Endothelial cell (in vitro differentiated cells): ENCODE results near the gene ATXN1. TPM values are rescaled to one million over a fixed set of nuclear protein-coding genes. Genes with fewer than 3 reads are reported as not detected.
"Not testable (repeated sequence)": the region's sequence is repeated elsewhere in the genome, so short reads cannot be mapped to it uniquely, and the experiment has no call there.

Source experiments
- DNase-seq: peaks from one replicate; pipeline ENCODE4 v3.0.0; 2021; ENCODE audit warnings: low spot score
- H3K27ac Mint-ChIP-seq: one replicate; pipeline ENCODE4 v1.8.0; 2021; ENCODE audit warnings: mixed read lengths, inconsistent platforms; ENCODE audit not compliant: unreplicated experiment
- H3K27me3 Mint-ChIP-seq: one replicate; pipeline ENCODE4 v1.8.0; 2021; ENCODE audit warnings: mild to moderate bottlenecking, moderate library complexity, mixed read lengths, inconsistent platforms; ENCODE audit not compliant: unreplicated experiment
- H3K36me3 Mint-ChIP-seq: one replicate; pipeline ENCODE4 v1.8.0; 2021; ENCODE audit warnings: mild to moderate bottlenecking, low read depth, mixed read lengths, inconsistent platforms; ENCODE audit not compliant: unreplicated experiment
- H3K4me1 Mint-ChIP-seq: one replicate; pipeline ENCODE4 v1.8.0; 2021; ENCODE audit warnings: mild to moderate bottlenecking, mixed read lengths, inconsistent platforms; ENCODE audit not compliant: unreplicated experiment
- H3K4me3 Mint-ChIP-seq: one replicate; pipeline ENCODE4 v1.8.0; 2021; ENCODE audit warnings: mild to moderate bottlenecking, mixed read lengths, inconsistent platforms; ENCODE audit not compliant: unreplicated experiment
- H3K9me3 Mint-ChIP-seq: one replicate; pipeline ENCODE4 v1.8.0; 2021; ENCODE audit warnings: mixed read lengths, inconsistent platforms; ENCODE audit not compliant: unreplicated experiment
- CTCF ChIP-seq: fragments of 200-600 bp; sonication (generic); IDR thresholded peaks from one replicate; pipeline ENCODE4 v1.5.0; 2021; ENCODE audit warnings: antibody characterized with exemption; ENCODE audit not compliant: unreplicated experiment
- total RNA-seq: library from RNA; stranded (reverse); fragmentation: NEBNext Ultra II Directional; extraction: Animal tissue kit (Norgen Biotek cat#: 25700); gene quantifications from one replicate; pipeline ENCODE4 v1.2.1, GENCODE V29; 2021; ENCODE audit not compliant: unreplicated experiment

Gene ATXN1
- total RNA-seq, 1 donor from 2014 or later = 18.7 TPM

GRCh38 chr6:16789329-16790038, 28.2 kb upstream of the ATXN1 start:
- Mint-ChIP-seq H3K4me1 (no peaks in the 10 kb centered on the region), H3K27ac (no peak overlapping the region), H3K4me3 (no peak overlapping the region), H3K9me3 (peaks cover 4% of the 10 kb centered on the region), H3K36me3 (no peaks in the 10 kb centered on the region), H3K27me3 (no peaks in the 10 kb centered on the region)
- no peak for TF ChIP-seq CTCF
- no peak for DNase-seq

DNA sequence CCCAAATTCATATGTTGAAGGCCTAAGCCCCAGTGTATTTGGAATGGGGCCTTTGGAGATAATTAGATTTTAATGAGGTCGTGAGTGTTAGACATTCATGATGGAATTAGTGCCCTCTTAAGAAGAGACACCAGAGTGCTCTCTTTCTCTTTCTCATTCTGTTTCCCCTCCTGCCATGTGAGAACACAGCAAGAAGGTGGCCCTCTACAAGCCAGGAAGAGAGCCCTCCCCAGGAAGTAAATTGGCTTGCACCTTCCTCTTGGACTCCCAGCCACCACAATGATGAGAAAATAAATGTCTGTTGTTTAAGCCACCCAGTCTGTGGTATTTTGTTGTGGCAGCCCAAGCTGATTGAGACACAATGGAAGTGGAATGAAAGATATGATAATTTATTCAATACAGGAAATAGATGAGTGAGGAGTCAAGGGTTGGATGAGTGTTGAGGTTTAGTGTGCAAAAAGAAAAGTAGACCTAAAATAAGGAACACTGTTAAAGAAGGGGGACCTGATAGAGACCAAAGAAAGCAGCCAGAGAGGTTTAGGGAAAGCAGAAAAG, 25.9 kb upstream of the ATXN1 start:
- Mint-ChIP-seq H3K27me3 (no peaks in the 10 kb centered on the region), H3K27ac (no peak overlapping the region), H3K9me3 (peaks cover 4% of the 10 kb centered on the region), H3K36me3 (no peaks in the 10 kb centered on the region), H3K4me1 (no peaks in the 10 kb centered on the region), H3K4me3 (no peak overlapping the region)
- no peak for TF ChIP-seq CTCF
- no peak for DNase-seq

DNA sequence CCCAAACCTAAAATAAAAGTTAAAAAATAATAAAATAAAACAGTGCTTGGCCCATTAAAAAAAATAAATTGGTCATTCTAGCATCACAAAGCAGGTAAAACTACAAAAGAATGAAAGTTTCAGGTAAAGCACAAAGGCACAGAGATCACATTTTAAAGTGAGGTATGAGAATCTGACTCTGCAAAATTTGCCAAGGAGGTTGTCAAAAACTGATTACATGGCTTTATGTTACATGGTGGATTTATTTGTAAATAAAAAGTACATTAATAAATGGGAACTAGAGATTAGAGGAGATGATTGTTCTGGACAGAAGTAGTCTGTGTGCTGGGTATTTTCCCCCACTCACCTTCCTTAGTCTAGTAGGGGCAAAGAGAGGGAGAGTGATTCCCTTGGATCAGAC, 24.2 kb upstream of the ATXN1 start:
- no peak overlapping the region for H3K27ac Mint-ChIP-seq
- no peaks in the 10 kb centered on the region for H3K27me3 Mint-ChIP-seq

DNA sequence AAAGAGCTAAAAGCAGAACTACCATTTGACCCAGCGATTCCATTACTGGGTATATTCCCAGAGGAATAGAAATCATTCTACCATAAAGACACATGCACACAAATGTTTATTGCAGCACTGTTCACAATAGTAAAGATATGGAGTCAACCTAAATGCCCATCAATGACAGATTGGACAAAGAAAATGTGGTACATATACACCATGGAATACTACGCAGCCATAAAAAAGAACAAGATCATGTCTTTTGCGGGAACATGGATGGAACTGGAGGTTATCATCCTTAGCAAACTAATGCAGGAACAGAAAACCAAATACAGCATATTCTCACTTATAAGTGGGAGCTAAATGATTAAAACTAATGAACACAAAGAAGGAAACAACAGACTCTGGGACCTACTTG, 23.7 kb upstream of the ATXN1 start:
- DNase-seq, H3K9me3 Mint-ChIP-seq, H3K27me3 Mint-ChIP-seq, H3K27ac Mint-ChIP-seq, H3K36me3 Mint-ChIP-seq, H3K4me1 Mint-ChIP-seq, H3K4me3 Mint-ChIP-seq: not testable (repeated sequence)

More for the DNA sequence above, 24.2 kb upstream of the ATXN1 start:
- TF ChIP-seq CTCF = no peak
- H3K4me1 Mint-ChIP-seq = no peaks in the 10 kb centered on the region
- no peak overlapping the region for H3K4me3 Mint-ChIP-seq
- no peak for DNase-seq
- no peaks in the 10 kb centered on the region for H3K36me3 Mint-ChIP-seq
- peaks cover 4% of the 10 kb centered on the region for H3K9me3 Mint-ChIP-seq

DNA sequence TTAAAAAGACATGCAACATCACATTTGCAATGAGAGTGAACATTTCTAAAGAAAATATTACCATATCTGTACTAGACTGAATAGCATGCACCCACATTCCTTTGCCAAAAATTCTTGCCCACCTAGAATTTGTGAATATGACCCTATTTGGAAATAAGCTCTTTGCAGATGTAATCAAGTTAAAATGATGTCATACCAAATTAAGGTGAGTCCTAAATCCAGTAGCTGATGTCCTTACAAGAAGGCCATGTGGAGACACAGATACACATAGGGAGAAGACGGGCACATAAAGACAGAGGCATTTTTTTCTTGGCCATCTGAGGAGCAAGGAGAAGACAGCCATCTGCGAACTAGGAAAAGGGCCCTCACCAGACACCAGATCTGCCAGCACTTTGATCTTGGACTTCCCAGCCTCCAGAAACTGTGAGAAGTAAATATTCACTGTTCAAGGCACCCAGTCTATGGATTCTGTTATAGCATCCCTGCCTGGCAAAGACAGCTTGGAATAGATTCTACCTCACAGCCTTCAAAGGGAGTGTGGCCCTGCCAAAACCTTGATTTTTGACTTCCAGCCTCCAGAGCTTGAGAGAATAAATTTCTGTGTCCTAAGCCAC, 22.8 kb upstream of the ATXN1 start:
- H3K27me3 Mint-ChIP-seq = no peaks in the 10 kb centered on the region
- no peak overlapping the region for H3K27ac Mint-ChIP-seq
- H3K4me1 Mint-ChIP-seq = no peaks in the 10 kb centered on the region
- DNase-seq = no peak
- H3K36me3 Mint-ChIP-seq = no peaks in the 10 kb centered on the region
- no peak overlapping the region for H3K4me3 Mint-ChIP-seq
- TF ChIP-seq CTCF = no peak
- H3K9me3 Mint-ChIP-seq = no peaks in the 10 kb centered on the region
